Hepatocyte (in vitro differentiated cells): ENCODE data around the gene GCA. TPM values are rescaled to one million over a fixed set of nuclear protein-coding genes. Genes with fewer than 3 reads are reported as not detected.

Experiments used
- DNase-seq: peaks from one replicate; pipeline ENCODE4 v3.0.0-alpha.2; 2016; ENCODE audit warnings: low spot score
- H2AFZ ChIP-seq: fragments of 200-600 bp; sonication (generic); 2 replicates; pipeline ENCODE4 v1.6.0; 2016; ENCODE audit warnings: antibody characterized with exemption, mild to moderate bottlenecking
- H3K27ac ChIP-seq: fragments of 200-600 bp; sonication (generic); 2 replicates; pipeline ENCODE4 v1.5.1; 2016; ENCODE audit warnings: mild to moderate bottlenecking
- H3K27me3 ChIP-seq: fragments of 200-600 bp; sonication (generic); 2 replicates; pipeline ENCODE4 v1.6.1; 2016
- H3K36me3 ChIP-seq: fragments of 200-600 bp; sonication (generic); replicated peaks from 2 replicates; pipeline ENCODE4 v1.5.1; 2016; ENCODE audit warnings: low read depth; ENCODE audit not compliant: insufficient read depth
- H3K4me1 ChIP-seq: fragments of 200-600 bp; sonication (generic); 2 replicates; pipeline ENCODE4 v1.5.1; 2016; ENCODE audit warnings: mild to moderate bottlenecking, moderate library complexity; ENCODE audit not compliant: insufficient read depth
- H3K4me2 ChIP-seq: fragments of 200-600 bp; sonication (generic); 2 replicates; pipeline ENCODE4 v1.6.0; 2016
- H3K4me3 ChIP-seq: fragments of 200-600 bp; sonication (generic); 2 replicates; pipeline ENCODE4 v1.5.1; 2016; ENCODE audit warnings: mild to moderate bottlenecking
- H3K79me2 ChIP-seq: fragments of 200-600 bp; sonication (generic); 2 replicates; pipeline ENCODE4 v1.6.0; 2017; ENCODE audit warnings: mild to moderate bottlenecking
- H3K9me2 ChIP-seq: fragments of 200-600 bp; sonication (generic); replicated peaks from 2 replicates; pipeline ENCODE4 v1.6.0; 2017; ENCODE audit warnings: mild to moderate bottlenecking; ENCODE audit not compliant: insufficient read depth
- H3K9me3 ChIP-seq: fragments of 200-600 bp; sonication (generic); 2 replicates; pipeline ENCODE4 v1.5.1; 2016; ENCODE audit warnings: low read depth, mild to moderate bottlenecking
- H4K20me1 ChIP-seq: fragments of 200-600 bp; sonication (generic); 2 replicates; pipeline ENCODE4 v1.6.0; 2016; ENCODE audit warnings: mild to moderate bottlenecking; ENCODE audit not compliant: insufficient read depth, poor library complexity, severe bottlenecking
- EZH2 ChIP-seq: fragments of 200-600 bp; sonication (generic); IDR thresholded peaks from 2 replicates; pipeline ENCODE4 v1.6.1; 2016; ENCODE audit warnings: antibody characterized with exemption, mild to moderate bottlenecking, borderline replicate concordance
- EZH2phosphoT487 ChIP-seq: fragments of 200-600 bp; sonication (generic); IDR thresholded peaks from one replicate; pipeline ENCODE4 v1.6.1; 2018; ENCODE audit warnings: antibody characterized with exemption, mild to moderate bottlenecking, low read depth, moderate library complexity; ENCODE audit not compliant: unreplicated experiment, severe bottlenecking
- WGBS: methylation state at CpG from one replicate; pipeline ENCODE4 v1.1.6; 2016; ENCODE audit warnings: low lambda C conversion rate; ENCODE audit errors: missing lambda C conversion rate; 5-methylcytosine and 5-hydroxymethylcytosine counted together
- polyA plus RNA-seq: library from polyadenylated mRNA; unstranded; fragments of >200 nt; fragmentation: Nextera tagmentation; extraction: Ambion mirVana; gene quantifications from 2 replicates; pipeline ENCODE4 v1.2.1, GENCODE V29; 2016
- total RNA-seq: library from RNA; depleted of rRNA; stranded (reverse); fragments of >200 nt; gene quantifications from 2 replicates; pipeline ENCODE4 v1.2.3, GENCODE V29; 2014
- TF ChIP-seq, protein P1 (sequence below): fragments of 200-600 bp; sonication (generic); IDR thresholded peaks from 2 replicates; pipeline ENCODE4 v1.5.1; 2016; ENCODE audit warnings: antibody characterized with exemption, mild to moderate bottlenecking; ENCODE audit not compliant: poor library complexity

Gene GCA
- total and polyA plus RNA-seq, 2 experiments from 2014 or later, result 29.2 to 43.2 TPM

DNA sequence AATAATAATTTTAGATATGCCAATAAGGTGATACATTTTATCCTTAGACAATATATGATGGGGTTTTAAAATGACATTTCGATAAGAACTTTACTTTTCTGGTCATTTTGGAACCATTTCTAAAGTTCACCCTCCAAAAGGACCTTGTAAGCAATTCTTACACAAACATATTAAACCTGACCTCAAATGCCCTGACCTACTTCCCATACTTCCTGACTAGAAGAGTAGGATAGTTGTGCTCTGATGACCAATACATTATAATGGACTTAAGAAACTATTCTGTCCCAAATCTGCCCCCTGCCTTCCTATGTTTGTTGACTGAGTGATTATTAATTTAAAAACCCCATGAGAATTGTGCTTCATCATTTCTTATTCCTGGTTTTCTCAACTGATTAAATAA is 24.6 kb downstream of the GCA start:
- no peaks in the 10 kb centered on the region for H3K36me3 ChIP-seq
- TF ChIP-seq, protein P1, sequence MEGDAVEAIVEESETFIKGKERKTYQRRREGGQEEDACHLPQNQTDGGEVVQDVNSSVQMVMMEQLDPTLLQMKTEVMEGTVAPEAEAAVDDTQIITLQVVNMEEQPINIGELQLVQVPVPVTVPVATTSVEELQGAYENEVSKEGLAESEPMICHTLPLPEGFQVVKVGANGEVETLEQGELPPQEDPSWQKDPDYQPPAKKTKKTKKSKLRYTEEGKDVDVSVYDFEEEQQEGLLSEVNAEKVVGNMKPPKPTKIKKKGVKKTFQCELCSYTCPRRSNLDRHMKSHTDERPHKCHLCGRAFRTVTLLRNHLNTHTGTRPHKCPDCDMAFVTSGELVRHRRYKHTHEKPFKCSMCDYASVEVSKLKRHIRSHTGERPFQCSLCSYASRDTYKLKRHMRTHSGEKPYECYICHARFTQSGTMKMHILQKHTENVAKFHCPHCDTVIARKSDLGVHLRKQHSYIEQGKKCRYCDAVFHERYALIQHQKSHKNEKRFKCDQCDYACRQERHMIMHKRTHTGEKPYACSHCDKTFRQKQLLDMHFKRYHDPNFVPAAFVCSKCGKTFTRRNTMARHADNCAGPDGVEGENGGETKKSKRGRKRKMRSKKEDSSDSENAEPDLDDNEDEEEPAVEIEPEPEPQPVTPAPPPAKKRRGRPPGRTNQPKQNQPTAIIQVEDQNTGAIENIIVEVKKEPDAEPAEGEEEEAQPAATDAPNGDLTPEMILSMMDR, result no peak
- TF ChIP-seq EZH2, result no peak
- TF ChIP-seq EZH2phosphoT487, result no peak
- WGBS, result 83% methylated on average over 1 of the region's 1 CpG
- H3K9me3 ChIP-seq, result no peaks in the 10 kb centered on the region
- no peaks in the 10 kb centered on the region for H4K20me1 ChIP-seq
- no peak for DNase-seq
- H3K4me3 ChIP-seq, result no peak overlapping the region
- no peaks in the 10 kb centered on the region for H3K9me2 ChIP-seq
- H3K4me2 ChIP-seq, result no peak overlapping the region
- no peaks in the 10 kb centered on the region for H3K27me3 ChIP-seq
- H2AFZ ChIP-seq, result no peak overlapping the region
- no peaks in the 10 kb centered on the region for H3K79me2 ChIP-seq
- H3K27ac ChIP-seq, result no peak overlapping the region
- H3K4me1 ChIP-seq, result no peaks in the 10 kb centered on the region

DNA sequence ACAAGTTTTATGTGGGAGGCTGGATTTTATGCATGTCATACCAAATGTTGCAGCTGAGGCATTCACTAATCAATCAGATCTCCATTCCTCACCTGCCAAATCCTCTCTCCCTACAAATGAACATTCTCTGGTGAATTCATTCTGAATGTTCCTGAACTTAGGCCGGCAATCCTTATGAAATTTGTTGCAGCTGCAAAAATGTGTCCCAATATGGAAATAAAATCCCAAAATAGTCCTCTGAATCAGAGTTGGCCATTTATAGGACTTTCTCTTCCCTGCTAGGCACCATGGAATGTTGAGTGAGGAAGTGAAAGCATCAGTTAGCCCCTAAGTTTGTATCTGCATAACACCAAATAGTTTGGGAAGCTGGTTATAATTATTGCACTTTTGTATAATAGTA is 25.6 kb downstream of the GCA start:
- Histone ChIP-seq H2AFZ (no peak overlapping the region), H3K79me2 (no peaks in the 10 kb centered on the region), H3K9me2 (no peaks in the 10 kb centered on the region), H3K4me3 (no peak overlapping the region), H3K4me2 (no peak overlapping the region), H3K27ac (no peak overlapping the region), H3K4me1 (no peaks in the 10 kb centered on the region), H4K20me1 (no peaks in the 10 kb centered on the region), H3K36me3 (no peaks in the 10 kb centered on the region), H3K27me3 (no peaks in the 10 kb centered on the region), H3K9me3 (no peaks in the 10 kb centered on the region)
- no peak for DNase-seq
- 86% methylated on average over 1 of the region's 1 CpG for WGBS
- TF ChIP-seq EZH2, result no peak
- TF ChIP-seq, protein P1, result no peak
- no peak for TF ChIP-seq EZH2phosphoT487

DNA sequence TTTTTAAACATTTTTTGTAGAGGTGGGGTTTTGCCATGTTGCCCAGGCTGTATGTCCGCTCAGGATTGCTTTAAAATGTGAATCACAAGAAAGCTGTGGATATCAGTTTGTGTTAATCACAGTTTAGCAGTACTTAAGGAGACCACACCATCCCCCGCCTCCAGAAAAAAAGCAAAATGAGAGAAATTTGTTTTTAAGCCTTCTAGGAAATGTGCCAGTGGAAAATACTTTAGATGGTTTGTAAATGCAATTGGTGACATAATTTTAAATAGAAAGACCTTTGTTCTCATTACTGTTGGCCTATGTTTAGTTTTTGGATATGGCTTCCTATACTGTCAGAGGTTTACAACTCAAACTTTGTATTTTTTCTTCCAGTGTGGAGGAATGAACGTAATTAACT is 27.0 kb downstream of the GCA start:
- H3K4me3 ChIP-seq, result no peak overlapping the region
- no peak overlapping the region for H2AFZ ChIP-seq
- no peak for DNase-seq
- H3K9me3 ChIP-seq, result no peaks in the 10 kb centered on the region
- no peaks in the 10 kb centered on the region for H3K79me2 ChIP-seq
- no peak overlapping the region for H3K27ac ChIP-seq
- no peaks in the 10 kb centered on the region for H3K4me1 ChIP-seq
- no peak overlapping the region for H3K4me2 ChIP-seq
- H3K36me3 ChIP-seq, result no peaks in the 10 kb centered on the region
- H3K9me2 ChIP-seq, result no peaks in the 10 kb centered on the region
- H3K27me3 ChIP-seq, result no peaks in the 10 kb centered on the region
- TF ChIP-seq, protein P1, result no peak
- TF ChIP-seq EZH2, result no peak
- no peak for TF ChIP-seq EZH2phosphoT487
- H4K20me1 ChIP-seq, result no peaks in the 10 kb centered on the region
- WGBS, result 87% methylated on average over 3 of the region's 3 CpGs

DNA sequence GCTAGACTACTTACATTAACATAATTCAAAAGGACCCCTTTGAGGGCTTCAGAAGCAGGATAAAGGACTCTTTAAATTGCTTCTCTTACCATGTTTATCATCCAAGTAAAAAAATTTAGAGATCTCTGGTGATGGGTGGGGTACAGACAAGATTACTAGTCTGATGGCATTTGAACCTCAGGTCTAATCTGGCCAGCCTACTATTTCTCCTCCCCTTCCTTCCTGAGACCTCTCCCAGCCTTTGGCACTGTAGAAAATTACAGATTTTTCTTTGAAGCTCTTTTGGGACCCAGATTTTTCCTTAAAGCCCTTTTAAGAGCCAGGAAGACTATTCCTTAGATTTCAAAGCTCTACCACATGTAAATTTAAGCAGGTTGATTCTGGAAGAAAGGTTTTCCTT is 28.9 kb downstream of the GCA start:
- DNase-seq, result no peak
- Histone ChIP-seq H3K9me2 (no peaks in the 10 kb centered on the region), H3K36me3 (no peaks in the 10 kb centered on the region), H3K79me2 (no peaks in the 10 kb centered on the region), H3K9me3 (no peaks in the 10 kb centered on the region), H3K27ac (no peak overlapping the region), H3K4me3 (no peak overlapping the region), H4K20me1 (no peaks in the 10 kb centered on the region), H3K4me2 (no peak overlapping the region), H3K4me1 (no peaks in the 10 kb centered on the region), H2AFZ (no peak overlapping the region), H3K27me3 (no peaks in the 10 kb centered on the region)
- TF ChIP-seq, protein P1, result no peak
- no peak for TF ChIP-seq EZH2phosphoT487
- TF ChIP-seq EZH2, result no peak
